A673 (cell line): ENCODE data around the gene RAD21L1. TPM values are rescaled to one million over a fixed set of nuclear protein-coding genes. Genes with fewer than 3 reads are reported as not detected.

Experiments
- BruUV-seq: library from RNA; stranded (reverse); fragments of 400-500 nt; replicated peaks from 2 replicates; lab custom pipeline; 2021; lab: Mats Ljungman, UMichigan
- CTCF ChIA-PET: fragments of 300-600 bp; sonication (Branson Sonifier 250); formaldehyde crosslinking; loops from one replicate; lab custom pipeline; 2022; ENCODE audit warnings: antibody characterized with exemption; lab: Charles Lee
- POLR2A ChIA-PET: fragments of 300-600 bp; sonication (Branson Sonifier 250); formaldehyde crosslinking; loops from one replicate; lab custom pipeline; 2022; ENCODE audit warnings: antibody characterized with exemption; ENCODE audit not compliant: low non-redundant PET; lab: Charles Lee
- DNase-seq: peaks from one replicate; pipeline ENCODE4 v3.0.0-alpha.2; 2015; ENCODE audit warnings: low spot score
- H3K27ac ChIP-seq: fragments of 200-600 bp; sonication (generic); 2 replicates; pipeline ENCODE4 v1.5.1; 2016; ENCODE audit warnings: mixed run types, low read depth, mild to moderate bottlenecking, mixed read lengths, antibody characterized with exemption, low read length; ENCODE audit not compliant: poor library complexity, severe bottlenecking
- H3K27me3 ChIP-seq: fragments of 200-600 bp; sonication (generic); replicated peaks from 2 replicates; pipeline ENCODE4 v1.6.1; 2017; ENCODE audit warnings: mixed run types, low read depth, mild to moderate bottlenecking, mixed read lengths, antibody characterized with exemption, low read length; ENCODE audit not compliant: insufficient read depth, poor library complexity
- H3K36me3 ChIP-seq: fragments of 200-600 bp; sonication (generic); 2 replicates; pipeline ENCODE4 v1.6.1; 2016; ENCODE audit warnings: mixed run types, mild to moderate bottlenecking, mixed read lengths, antibody characterized with exemption, low read length; ENCODE audit not compliant: insufficient read depth, poor library complexity, severe bottlenecking
- H3K4me1 ChIP-seq: fragments of 200-600 bp; sonication (generic); 2 replicates; pipeline ENCODE4 v1.6.1; 2017; ENCODE audit warnings: mixed run types, mild to moderate bottlenecking, mixed read lengths, antibody characterized with exemption, low read length; ENCODE audit not compliant: insufficient read depth, poor library complexity, severe bottlenecking
- H3K4me3 ChIP-seq: fragments of 200-600 bp; sonication (generic); 2 replicates; pipeline ENCODE4 v1.5.1; 2016; ENCODE audit warnings: low read depth, mixed run types, mild to moderate bottlenecking, mixed read lengths, low read length; ENCODE audit not compliant: poor library complexity, severe bottlenecking
- H3K9me3 ChIP-seq: fragments of 200-600 bp; sonication (generic); 2 replicates; pipeline ENCODE4 v1.6.1; 2016; ENCODE audit warnings: mixed run types, low read depth, mild to moderate bottlenecking, mixed read lengths, antibody characterized with exemption, low read length; ENCODE audit not compliant: poor library complexity, severe bottlenecking
- EZH2 ChIP-seq: fragments of 200-600 bp; sonication (generic); IDR thresholded peaks from 2 replicates; pipeline ENCODE4 v1.6.1; 2017; ENCODE audit warnings: borderline replicate concordance, low read depth, mild to moderate bottlenecking, mixed read lengths, antibody characterized with exemption, low read length; ENCODE audit not compliant: poor library complexity, severe bottlenecking
- intact Hi-C: fragments of 100-400 bp; cut with micrococcal nuclease; formaldehyde crosslinking; loops from one replicate; pipeline ENCODE4 v1.10.0; 2022; ENCODE audit not compliant: unreplicated experiment
- total RNA-seq: library from RNA; stranded (reverse); gene quantifications from 2 replicates; pipeline ENCODE4 v1.2.3, GENCODE V29; 2021
- TF ChIP-seq, protein P1 (sequence below): fragments of 300-800, 200-600 bp; sonication (generic); conservative IDR thresholded peaks from 2 replicates; pipeline ENCODE4 v1.5.1; 2017; ENCODE audit warnings: low read depth, mild to moderate bottlenecking, antibody characterized with exemption, low read length, moderate library complexity, mixed read lengths

Gene RAD21L1
- total RNA-seq, 1 experiment from 2014 or later = not detected

GRCh38 chr20:1254254-1254653 lies 28.4 kb downstream of the RAD21L1 start:
- no peak for DNase-seq
- no TSS peak for BruUV-seq
- ChIA-PET POLR2A (no interaction called here), CTCF (no interaction called here)
- Histone ChIP-seq H3K9me3 (no peaks in the 10 kb centered on the region), H3K36me3 (no peaks in the 10 kb centered on the region), H3K27me3 (peaks cover 23% of the 10 kb centered on the region), H3K4me1 (no peaks in the 10 kb centered on the region), H3K27ac (no peak overlapping the region), H3K4me3 (no peak overlapping the region)
- TF ChIP-seq EZH2 = no peak
- TF ChIP-seq, protein P1, sequence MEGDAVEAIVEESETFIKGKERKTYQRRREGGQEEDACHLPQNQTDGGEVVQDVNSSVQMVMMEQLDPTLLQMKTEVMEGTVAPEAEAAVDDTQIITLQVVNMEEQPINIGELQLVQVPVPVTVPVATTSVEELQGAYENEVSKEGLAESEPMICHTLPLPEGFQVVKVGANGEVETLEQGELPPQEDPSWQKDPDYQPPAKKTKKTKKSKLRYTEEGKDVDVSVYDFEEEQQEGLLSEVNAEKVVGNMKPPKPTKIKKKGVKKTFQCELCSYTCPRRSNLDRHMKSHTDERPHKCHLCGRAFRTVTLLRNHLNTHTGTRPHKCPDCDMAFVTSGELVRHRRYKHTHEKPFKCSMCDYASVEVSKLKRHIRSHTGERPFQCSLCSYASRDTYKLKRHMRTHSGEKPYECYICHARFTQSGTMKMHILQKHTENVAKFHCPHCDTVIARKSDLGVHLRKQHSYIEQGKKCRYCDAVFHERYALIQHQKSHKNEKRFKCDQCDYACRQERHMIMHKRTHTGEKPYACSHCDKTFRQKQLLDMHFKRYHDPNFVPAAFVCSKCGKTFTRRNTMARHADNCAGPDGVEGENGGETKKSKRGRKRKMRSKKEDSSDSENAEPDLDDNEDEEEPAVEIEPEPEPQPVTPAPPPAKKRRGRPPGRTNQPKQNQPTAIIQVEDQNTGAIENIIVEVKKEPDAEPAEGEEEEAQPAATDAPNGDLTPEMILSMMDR = no peak
- intact Hi-C loops = no loop called here

DNA sequence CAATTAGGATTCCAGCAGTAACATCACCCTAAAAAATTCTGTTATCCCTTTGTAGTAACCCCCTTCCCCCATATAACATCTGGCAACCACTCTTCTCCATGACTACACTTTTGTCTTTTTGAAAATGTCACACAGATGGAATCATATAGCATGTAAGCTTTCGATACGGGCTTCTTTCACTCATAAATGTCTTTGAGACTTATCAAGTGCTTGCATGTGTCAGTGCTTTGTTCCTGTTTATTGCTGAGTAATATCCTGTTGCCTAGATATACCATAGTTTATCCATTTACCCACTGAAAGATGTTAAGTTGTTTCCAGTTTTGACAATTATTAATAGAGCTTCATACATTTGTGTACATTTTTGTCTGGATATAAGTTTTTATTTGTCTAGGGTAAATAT lies 29.8 kb downstream of the RAD21L1 start:
- no peaks in the 10 kb centered on the region for H3K9me3 ChIP-seq
- ChIA-PET CTCF (no interaction called here), POLR2A (no interaction called here)
- no TSS peak for BruUV-seq
- H3K4me3 ChIP-seq = no peak overlapping the region
- H3K36me3 ChIP-seq = no peaks in the 10 kb centered on the region
- H3K27me3 ChIP-seq = peaks cover 30% of the 10 kb centered on the region
- intact Hi-C loops = no loop called here
- H3K4me1 ChIP-seq = no peaks in the 10 kb centered on the region
- no peak for DNase-seq
- no peak for TF ChIP-seq EZH2
- TF ChIP-seq, protein P1 = no peak
- no peak overlapping the region for H3K27ac ChIP-seq

- Histone ChIP-seq H3K4me1 (peaks cover 3% of the 10 kb centered on the region), H3K27me3 (peaks cover 18% of the 10 kb centered on the region), H3K4me3 (no peak overlapping the region), H3K27ac (no peak overlapping the region), H3K9me3 (peaks cover 9% of the 10 kb centered on the region), H3K36me3 (no peaks in the 10 kb centered on the region)
- intact Hi-C loops = no loop called here
- ChIA-PET POLR2A (no interaction called here), CTCF (no interaction called here)
- no peak for DNase-seq
- TF ChIP-seq EZH2 = no peak
- TF ChIP-seq, protein P1 = no peak
- no TSS peak for BruUV-seq
Measured at GRCh38 chr20:1263853-1264252, 38.0 kb downstream of the RAD21L1 start.
